Measurements from ENCODE around the gene DEAF1. TPM values are rescaled to one million over a fixed set of nuclear protein-coding genes. Genes with fewer than 3 reads are reported as not detected.

DEAF1 gene
- total and polyA plus RNA-seq, 3 experiments from 2014 or later: 36.3 to 54.6 (median 52.1) TPM

DNA sequence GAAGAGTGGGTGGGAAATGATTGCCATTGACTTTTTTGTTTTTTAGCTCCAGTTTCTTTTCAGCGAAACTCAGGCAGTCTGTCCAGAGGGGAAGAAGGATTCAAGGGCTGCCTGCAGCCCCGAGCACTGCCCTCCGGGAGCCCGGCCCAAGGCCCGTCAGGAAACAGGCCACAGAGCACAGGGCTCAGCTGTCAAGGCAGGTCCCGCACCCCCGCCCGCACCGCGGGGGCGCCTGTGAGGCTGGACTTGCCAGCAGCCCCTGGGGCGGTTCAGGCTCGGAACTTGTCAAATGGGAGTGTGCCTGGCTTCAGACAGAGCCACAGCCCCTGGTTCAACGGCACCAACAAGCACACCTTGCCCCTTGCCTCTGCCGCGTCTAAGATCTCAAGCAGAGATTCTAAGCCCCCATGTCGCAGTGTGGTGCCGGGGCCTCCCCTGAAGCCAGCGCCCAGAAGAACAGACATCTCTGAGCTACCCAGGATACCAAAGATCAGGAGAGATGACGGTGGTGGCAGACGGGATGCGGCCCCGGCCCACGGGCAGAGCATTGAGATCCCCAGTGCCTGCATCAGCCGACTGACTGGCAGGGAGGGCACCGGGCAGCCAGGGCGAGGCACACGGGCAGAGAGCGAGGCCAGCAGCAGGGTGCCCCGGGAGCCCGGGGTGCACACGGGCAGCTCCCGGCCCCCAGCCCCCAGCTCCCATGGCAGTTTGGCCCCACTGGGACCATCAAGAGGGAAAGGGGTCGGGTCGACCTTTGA lies 87.8 kb downstream of the DEAF1 start:
- Mint-ChIP-seq H3K9me3 (no peaks in the 10 kb centered on the region), H3K27ac (peak overlapping the region in 3 of 8 donors; percentile 42 to 88 (median 52)), H3K36me3 (peaks cover 0 to 81% (median 7%) of the 10 kb centered on the region in 3 donors), H3K4me3 (no peak overlapping the region), H3K27me3 (no peaks in the 10 kb centered on the region), H3K4me1 (peaks cover 0 to 3% (median 2%) of the 10 kb centered on the region in 3 donors)
- peaks cover 36% of the 10 kb centered on the region for H3K36me3 ChIP-seq (ENCODE audit: insufficient read depth, low read length)
- ChIA-PET CTCF (no interaction called here), POLR2A (no interaction called here)
- no peaks in the 10 kb centered on the region for H3K9me3 ChIP-seq (ENCODE audit: low read length)
- H3K4me3 ChIP-seq (ENCODE audit: low read length): no peak overlapping the region
- no peak for DNase-seq
- no peaks in the 10 kb centered on the region for H3K4me1 ChIP-seq (ENCODE audit: insufficient read depth, low read length)
- no peak overlapping the region for H3K27ac ChIP-seq (ENCODE audit: low read depth, low read length)
- H3K27me3 ChIP-seq (ENCODE audit: insufficient read depth, low read length, poor library complexity, severe bottlenecking): no peaks in the 10 kb centered on the region

DNA sequence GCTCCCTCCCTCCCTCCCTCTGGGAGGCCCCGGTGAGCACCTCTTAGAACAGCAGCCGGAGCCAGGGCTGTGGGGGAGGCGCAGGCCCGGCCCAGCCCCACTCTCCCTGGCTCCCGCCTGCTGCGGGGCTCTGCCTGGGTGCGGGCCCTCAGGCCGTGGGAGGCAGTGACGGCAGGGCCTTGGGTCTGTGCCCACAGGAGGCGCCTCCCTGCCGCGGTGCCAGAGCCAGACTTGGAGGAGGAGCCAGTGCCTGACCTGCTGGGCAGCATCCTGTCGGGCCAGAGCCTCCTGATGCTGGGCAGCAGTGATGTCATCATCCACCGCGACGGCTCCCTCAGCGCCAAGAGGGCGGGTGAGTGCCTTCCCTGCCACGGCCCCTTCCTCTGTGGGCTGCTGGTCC lies 88.8 kb downstream of the DEAF1 start:
- ChIA-PET POLR2A (interaction anchor here (0.8 kb wide), 1 partner anchor 30 kb away, joined by 5 read pairs; the partner anchor contains the start of gene PHRF1), CTCF (no interaction called here)
- H3K4me1 ChIP-seq (ENCODE audit: insufficient read depth, low read length): no peaks in the 10 kb centered on the region
- no peaks in the 10 kb centered on the region for H3K27me3 Mint-ChIP-seq
- no peaks in the 10 kb centered on the region for H3K9me3 ChIP-seq (ENCODE audit: low read length)
- no peak overlapping the region for H3K4me3 Mint-ChIP-seq
- peaks cover 0 to 81% (median 9%) of the 10 kb centered on the region in 3 donors for H3K36me3 Mint-ChIP-seq
- no peaks in the 10 kb centered on the region for H3K9me3 Mint-ChIP-seq
- peaks cover 36% of the 10 kb centered on the region for H3K36me3 ChIP-seq (ENCODE audit: insufficient read depth, low read length)
- no peaks in the 10 kb centered on the region for H3K4me1 Mint-ChIP-seq
- no peaks in the 10 kb centered on the region for H3K27me3 ChIP-seq (ENCODE audit: insufficient read depth, low read length, poor library complexity, severe bottlenecking)
- H3K4me3 ChIP-seq (ENCODE audit: low read length): no peak overlapping the region
- DNase-seq: no peak
- peak overlapping the region in 1 of 8 donors; percentile 42 for H3K27ac Mint-ChIP-seq
- H3K27ac ChIP-seq (ENCODE audit: low read depth, low read length): no peak overlapping the region

DNA sequence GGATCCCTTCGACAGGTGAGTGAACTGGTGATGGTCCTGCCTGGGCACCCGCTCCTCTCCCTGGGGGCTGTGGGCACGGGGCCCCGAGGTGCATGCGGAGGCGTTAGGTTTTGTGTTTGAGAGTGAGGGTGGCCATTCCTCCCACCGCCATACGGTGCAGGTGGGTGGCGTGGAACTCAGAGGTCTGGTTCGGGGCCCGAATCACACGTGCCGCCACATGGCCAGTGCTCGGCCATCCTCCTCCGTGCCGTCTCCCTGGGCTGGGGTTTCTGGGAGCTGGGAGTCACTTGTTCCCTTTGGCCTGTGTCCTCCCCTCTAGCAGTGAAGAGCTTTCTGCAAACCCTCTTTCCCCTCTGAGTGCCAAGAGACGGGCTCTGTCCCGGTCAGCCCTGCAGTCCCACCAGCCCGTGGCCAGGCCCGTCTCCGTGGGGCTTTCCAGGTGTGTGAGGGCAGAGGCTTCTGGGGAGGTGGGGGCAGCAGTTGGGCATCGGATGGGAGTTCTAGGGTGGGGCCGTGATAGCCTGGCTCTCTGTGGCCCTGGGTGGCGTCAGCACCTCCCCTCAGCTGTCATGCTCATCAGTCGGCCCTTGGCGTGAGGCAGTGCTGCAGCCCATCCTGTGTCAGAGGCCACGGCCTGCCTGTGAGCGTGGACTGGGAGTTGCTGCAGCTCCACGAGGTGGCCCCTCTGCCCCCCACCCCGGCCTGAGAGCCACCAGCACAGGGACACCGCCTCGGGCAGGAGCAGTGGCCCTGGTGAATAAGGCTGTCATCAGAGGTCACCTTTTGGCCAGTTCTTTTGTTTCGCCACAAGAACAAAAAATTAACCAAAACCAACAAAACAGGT lies 89.5 kb downstream of the DEAF1 start:
- no peaks in the 10 kb centered on the region for H3K27me3 Mint-ChIP-seq
- H3K27ac Mint-ChIP-seq: peak overlapping the region in 1 of 8 donors; percentile 41
- H3K9me3 Mint-ChIP-seq: no peaks in the 10 kb centered on the region
- H3K36me3 ChIP-seq (ENCODE audit: insufficient read depth, low read length): peaks cover 29% of the 10 kb centered on the region
- no peaks in the 10 kb centered on the region for H3K4me1 ChIP-seq (ENCODE audit: insufficient read depth, low read length)
- no peak overlapping the region for H3K4me3 ChIP-seq (ENCODE audit: low read length)
- ChIA-PET POLR2A (interaction anchor here (0.8 kb wide), 1 partner anchor 29 kb away, joined by 5 read pairs; the partner anchor contains the start of gene PHRF1), CTCF (no interaction called here)
- no peak overlapping the region for H3K27ac ChIP-seq (ENCODE audit: low read depth, low read length)
- H3K9me3 ChIP-seq (ENCODE audit: low read length): no peaks in the 10 kb centered on the region
- no peak for DNase-seq
- no peak overlapping the region for H3K4me3 Mint-ChIP-seq
- H3K27me3 ChIP-seq (ENCODE audit: insufficient read depth, low read length, poor library complexity, severe bottlenecking): no peaks in the 10 kb centered on the region
- H3K4me1 Mint-ChIP-seq: no peaks in the 10 kb centered on the region
- H3K36me3 Mint-ChIP-seq: peaks cover 0 to 74% (median 9%) of the 10 kb centered on the region in 3 donors

DNA sequence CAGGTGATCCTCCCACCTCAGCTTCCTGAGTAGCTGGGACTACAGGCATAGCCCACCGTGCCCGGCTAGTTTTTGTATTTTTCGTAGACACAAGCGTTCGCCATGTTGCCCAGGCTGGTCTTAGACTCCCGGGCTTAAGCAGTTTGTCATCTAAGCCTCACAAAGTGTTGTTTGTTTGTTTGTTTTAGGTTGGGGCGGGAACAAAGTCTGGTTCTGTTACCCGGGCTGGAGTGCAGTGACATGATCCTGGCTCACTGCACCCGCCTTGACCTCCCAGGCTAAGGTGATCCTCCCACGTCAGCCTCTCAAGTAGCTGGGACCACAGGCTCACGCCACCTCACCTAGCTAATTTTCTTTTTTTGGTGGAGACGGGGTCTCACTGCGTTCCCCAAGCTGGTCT lies 91.9 kb downstream of the DEAF1 start:
- no peaks in the 10 kb centered on the region for H3K9me3 Mint-ChIP-seq
- Histone ChIP-seq H3K4me1 (ENCODE audit: insufficient read depth, low read length) (no peaks in the 10 kb centered on the region), H3K4me3 (ENCODE audit: low read length) (no peak overlapping the region), H3K36me3 (ENCODE audit: insufficient read depth, low read length) (peaks cover 35% of the 10 kb centered on the region), H3K9me3 (ENCODE audit: low read length) (no peaks in the 10 kb centered on the region), H3K27me3 (ENCODE audit: insufficient read depth, low read length, poor library complexity, severe bottlenecking) (no peaks in the 10 kb centered on the region), H3K27ac (ENCODE audit: low read depth, low read length) (no peak overlapping the region)
- no peaks in the 10 kb centered on the region for H3K4me1 Mint-ChIP-seq
- ChIA-PET POLR2A (no interaction called here), CTCF (interaction anchor here (2.1 kb wide), 1 partner anchor 10 kb away, joined by 5 read pairs; no protein-coding TSS in a partner anchor)
- H3K27ac Mint-ChIP-seq: no peak overlapping the region
- peaks cover 0 to 76% (median 15%) of the 10 kb centered on the region in 3 donors for H3K36me3 Mint-ChIP-seq
- no peaks in the 10 kb centered on the region for H3K27me3 Mint-ChIP-seq
- no peak overlapping the region for H3K4me3 Mint-ChIP-seq
- no peak for DNase-seq

DNA sequence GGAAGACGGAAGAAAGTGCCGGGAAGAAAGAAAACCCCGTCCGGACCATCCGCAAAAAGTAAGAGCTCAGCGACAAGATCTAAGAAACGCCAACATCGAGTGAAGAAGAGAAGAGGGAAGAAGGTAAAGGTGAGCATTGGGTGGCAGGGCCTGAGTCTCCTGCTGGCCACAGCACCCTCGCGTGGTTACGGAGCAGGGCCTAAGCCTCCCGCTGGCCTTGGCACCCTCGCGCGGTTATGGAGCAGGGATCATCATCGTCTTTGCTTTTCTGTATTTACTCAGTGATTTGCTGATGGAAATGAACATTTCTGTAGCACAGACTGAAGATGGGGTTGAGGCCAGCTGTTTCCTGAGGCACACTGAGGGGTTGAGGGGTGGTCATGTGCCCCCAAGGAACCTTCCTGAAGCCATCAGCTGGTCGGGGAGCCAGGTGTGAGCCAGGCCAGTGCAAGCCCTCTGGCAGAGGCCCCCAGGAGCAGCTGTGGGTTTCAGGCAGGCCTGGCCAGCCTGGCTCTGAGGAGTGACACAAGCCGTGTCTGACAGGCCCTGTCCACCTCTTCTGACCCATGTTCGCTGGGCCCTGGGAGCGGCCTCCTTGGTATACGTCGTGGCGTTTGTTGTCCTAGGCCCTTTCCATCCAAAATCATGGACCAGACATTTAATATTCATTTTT lies 93.3 kb downstream of the DEAF1 start:
- no peaks in the 10 kb centered on the region for H3K9me3 Mint-ChIP-seq

DNA sequence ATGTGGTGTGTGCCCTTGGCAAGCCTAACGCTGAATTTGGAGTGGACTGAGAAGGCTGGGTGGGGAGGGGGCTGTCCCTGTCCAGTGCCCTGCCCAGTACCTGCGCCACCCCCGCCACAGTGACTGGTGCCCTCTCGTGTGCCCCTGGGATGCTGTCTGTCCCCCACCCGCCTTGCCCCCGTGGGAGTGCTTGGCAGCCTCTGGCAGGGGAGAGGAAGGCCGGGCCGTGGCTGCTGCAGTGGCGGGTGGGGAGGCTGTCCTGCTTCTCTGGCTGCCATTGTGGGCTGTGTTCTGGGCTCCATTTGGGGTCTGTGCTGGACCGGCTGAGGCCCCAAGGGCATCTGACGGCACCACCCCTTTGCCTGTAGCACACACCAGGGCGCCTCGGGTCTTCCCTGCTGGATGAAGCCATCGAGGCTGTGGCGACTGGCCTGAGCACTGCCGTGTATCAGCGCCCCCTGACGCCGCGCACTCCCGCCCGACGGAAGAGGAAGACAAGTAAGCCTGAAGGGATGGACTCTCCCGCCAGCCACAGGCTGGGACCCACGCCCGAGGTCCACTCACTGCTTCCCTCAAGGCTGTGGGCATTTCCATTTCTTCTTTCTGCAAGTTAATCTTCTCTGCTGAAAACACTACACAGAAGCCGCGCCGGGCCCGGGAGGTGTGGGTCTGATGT lies 96.9 kb downstream of the DEAF1 start:
- H3K27ac ChIP-seq (ENCODE audit: low read depth, low read length): no peak overlapping the region
- peaks cover 8 to 20% (median 9%) of the 10 kb centered on the region in 3 donors for H3K4me1 Mint-ChIP-seq
- H3K9me3 ChIP-seq (ENCODE audit: low read length): no peaks in the 10 kb centered on the region
- peaks cover 0 to 77% (median 16%) of the 10 kb centered on the region in 3 donors for H3K36me3 Mint-ChIP-seq
- no peaks in the 10 kb centered on the region for H3K4me1 ChIP-seq (ENCODE audit: insufficient read depth, low read length)
- H3K27me3 Mint-ChIP-seq: no peaks in the 10 kb centered on the region
- H3K36me3 ChIP-seq (ENCODE audit: insufficient read depth, low read length): peaks cover 31% of the 10 kb centered on the region
- no peak overlapping the region for H3K4me3 Mint-ChIP-seq
- H3K27ac Mint-ChIP-seq: peak overlapping the region in 1 of 8 donors; percentile 69
- no peaks in the 10 kb centered on the region for H3K9me3 Mint-ChIP-seq
- DNase-seq: no peak
- POLR2A ChIA-PET: no interaction called here
- H3K27me3 ChIP-seq (ENCODE audit: insufficient read depth, low read length, poor library complexity, severe bottlenecking): no peaks in the 10 kb centered on the region
- H3K4me3 ChIP-seq (ENCODE audit: low read length): no peak overlapping the region
- CTCF ChIA-PET: no interaction called here

More for the DNA sequence above, 93.3 kb downstream of the DEAF1 start:
- H3K4me1 ChIP-seq (ENCODE audit: insufficient read depth, low read length): no peaks in the 10 kb centered on the region
- ChIA-PET CTCF (interaction anchor here (0.7 to 2.1 kb wide), 2 partner anchors 11 to 47 kb away, joined by 3 to 5 read pairs; no protein-coding TSS in a partner anchor), POLR2A (interaction anchor here (0.6 to 1.4 kb wide), 2 partner anchors 14 to 17 kb away, joined by 4 read pairs; partner anchors contain the start of gene IRF7)
- Mint-ChIP-seq H3K4me3 (no peak overlapping the region), H3K4me1 (peaks cover 0 to 6% (median 0%) of the 10 kb centered on the region in 3 donors), H3K27ac (peak overlapping the region in 2 of 8 donors; percentile 46 to 72), H3K36me3 (peaks cover 0 to 72% (median 13%) of the 10 kb centered on the region in 3 donors), H3K27me3 (no peaks in the 10 kb centered on the region)
- no peak for DNase-seq
- no peak overlapping the region for H3K4me3 ChIP-seq (ENCODE audit: low read length)
- H3K9me3 ChIP-seq (ENCODE audit: low read length): no peaks in the 10 kb centered on the region
- H3K36me3 ChIP-seq (ENCODE audit: insufficient read depth, low read length): peaks cover 32% of the 10 kb centered on the region
- no peak overlapping the region for H3K27ac ChIP-seq (ENCODE audit: low read depth, low read length)
- no peaks in the 10 kb centered on the region for H3K27me3 ChIP-seq (ENCODE audit: insufficient read depth, low read length, poor library complexity, severe bottlenecking)

DNA sequence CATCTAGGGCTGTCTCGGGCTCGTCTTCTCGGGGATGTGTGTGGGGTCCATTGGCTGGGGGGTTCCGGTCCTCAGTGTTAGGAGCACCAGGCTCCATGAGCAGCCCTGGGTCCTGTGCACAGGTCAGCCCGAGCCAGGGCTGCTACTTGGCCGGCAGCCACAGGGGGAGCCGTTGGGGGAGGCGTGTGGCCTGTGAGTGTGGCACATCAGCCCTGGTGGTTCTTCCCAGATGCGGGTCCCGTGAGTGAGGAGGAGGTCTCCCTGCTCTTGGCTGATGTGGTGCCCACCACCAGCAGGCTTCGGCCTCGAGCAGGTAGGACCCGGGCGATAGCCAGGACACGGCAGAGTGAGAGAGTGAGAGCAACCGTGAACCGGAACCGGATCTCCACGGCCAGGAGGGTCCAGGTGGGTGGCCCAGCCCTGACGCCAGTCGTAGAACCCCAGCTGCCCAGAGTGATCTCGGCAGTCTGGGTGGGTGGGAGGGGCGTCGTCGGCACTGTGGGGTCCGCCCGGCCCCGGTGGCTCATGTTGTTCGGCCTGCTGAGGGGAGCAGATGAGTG lies 97.8 kb downstream of the DEAF1 start:
- no peaks in the 10 kb centered on the region for H3K4me1 ChIP-seq (ENCODE audit: insufficient read depth, low read length)
- Mint-ChIP-seq H3K27me3 (no peaks in the 10 kb centered on the region), H3K4me3 (peak overlapping the region in 1 of 7 donors; percentile 32), H3K36me3 (peaks cover 0 to 81% (median 20%) of the 10 kb centered on the region in 3 donors), H3K4me1 (peaks cover 8 to 20% (median 9%) of the 10 kb centered on the region in 3 donors), H3K9me3 (no peaks in the 10 kb centered on the region), H3K27ac (peak overlapping the region in 3 of 8 donors; percentile 29 to 93 (median 64))
- no peak for DNase-seq
- no peaks in the 10 kb centered on the region for H3K27me3 ChIP-seq (ENCODE audit: insufficient read depth, low read length, poor library complexity, severe bottlenecking)
- CTCF ChIA-PET: no interaction called here
- POLR2A ChIA-PET: no interaction called here
- peaks cover 38% of the 10 kb centered on the region for H3K36me3 ChIP-seq (ENCODE audit: insufficient read depth, low read length)
- H3K27ac ChIP-seq (ENCODE audit: low read depth, low read length): no peak overlapping the region
- H3K4me3 ChIP-seq (ENCODE audit: low read length): no peak overlapping the region
- no peaks in the 10 kb centered on the region for H3K9me3 ChIP-seq (ENCODE audit: low read length)
